ENCODE results near the gene CERS6.

GRCh38 chr2:168687314-168687713, 231.2 kb downstream of the CERS6 start:
- TF ChIP-seq, protein P1, sequence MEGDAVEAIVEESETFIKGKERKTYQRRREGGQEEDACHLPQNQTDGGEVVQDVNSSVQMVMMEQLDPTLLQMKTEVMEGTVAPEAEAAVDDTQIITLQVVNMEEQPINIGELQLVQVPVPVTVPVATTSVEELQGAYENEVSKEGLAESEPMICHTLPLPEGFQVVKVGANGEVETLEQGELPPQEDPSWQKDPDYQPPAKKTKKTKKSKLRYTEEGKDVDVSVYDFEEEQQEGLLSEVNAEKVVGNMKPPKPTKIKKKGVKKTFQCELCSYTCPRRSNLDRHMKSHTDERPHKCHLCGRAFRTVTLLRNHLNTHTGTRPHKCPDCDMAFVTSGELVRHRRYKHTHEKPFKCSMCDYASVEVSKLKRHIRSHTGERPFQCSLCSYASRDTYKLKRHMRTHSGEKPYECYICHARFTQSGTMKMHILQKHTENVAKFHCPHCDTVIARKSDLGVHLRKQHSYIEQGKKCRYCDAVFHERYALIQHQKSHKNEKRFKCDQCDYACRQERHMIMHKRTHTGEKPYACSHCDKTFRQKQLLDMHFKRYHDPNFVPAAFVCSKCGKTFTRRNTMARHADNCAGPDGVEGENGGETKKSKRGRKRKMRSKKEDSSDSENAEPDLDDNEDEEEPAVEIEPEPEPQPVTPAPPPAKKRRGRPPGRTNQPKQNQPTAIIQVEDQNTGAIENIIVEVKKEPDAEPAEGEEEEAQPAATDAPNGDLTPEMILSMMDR (IDR thresholded peaks at IDR 0.05), result peak in 2 of 3 experiments; percentile 12 to 15
- TF ChIP-seq EP300 (IDR thresholded peaks at IDR 0.05), result no peak
- TF ChIP-seq POLR2AphosphoS5 (IDR thresholded peaks at IDR 0.05), result no peak
- TF ChIP-seq POLR2A (IDR thresholded peaks at IDR 0.05; ENCODE audit: low read depth), result no peak

Data from esophagus muscularis mucosa (tissue), 4 donors.